IMR-90 (cell line): ENCODE data around the gene NEK11. TPM values are rescaled to one million over a fixed set of nuclear protein-coding genes. Genes with fewer than 3 reads are reported as not detected.

Experiments used
- ATAC-seq: fragments of 200-7000 bp; cut with Tn5 transposase; 2 replicates; pipeline ENCODE4 v1.9.1; 2020; ENCODE audit warnings: low read depth, mild to moderate bottlenecking, moderate library complexity
- BruUV-seq: library from RNA; stranded (reverse); fragments of 400-500 nt; replicated peaks from 2 replicates; lab custom pipeline; 2021; lab: Mats Ljungman, UMichigan
- CTCF ChIA-PET: fragments of 300-600 bp; formaldehyde crosslinking; extraction: SDS; loops from one replicate; lab custom pipeline; 2021; ENCODE audit warnings: antibody characterized with exemption; lab: Yijun Ruan, JAX
- POLR2A ChIA-PET: fragments of 300-600 bp; sonication (Branson Sonifier 250); formaldehyde crosslinking; loops from one replicate; lab custom pipeline; 2022; ENCODE audit warnings: antibody characterized with exemption; ENCODE audit not compliant: unreplicated experiment; lab: Charles Lee
- DNase-seq: peaks from one replicate; pipeline ENCODE4 v3.0.0; 2013
- H2AFZ ChIP-seq: replicated peaks from 2 replicates; pipeline ENCODE3; 2013; ENCODE audit warnings: low read length, mild to moderate bottlenecking; ENCODE audit not compliant: poor library complexity
- H2AK5ac ChIP-seq: 2 replicates; pipeline ENCODE4 v1.6.1; 2013; ENCODE audit warnings: low read depth, low read length, inconsistent platforms
- H2AK9ac ChIP-seq: replicated peaks from 2 replicates; pipeline ENCODE3; 2013; ENCODE audit warnings: mild to moderate bottlenecking, low read depth, low read length, moderate library complexity; ENCODE audit not compliant: poor library complexity
- H2BK120ac ChIP-seq: 2 replicates; pipeline ENCODE4 v1.6.1; 2013; ENCODE audit warnings: low read depth, low read length, inconsistent platforms
- H2BK15ac ChIP-seq: 3 replicates; pipeline ENCODE4 v1.6.1; 2013; ENCODE audit warnings: low read depth, low read length, inconsistent platforms
- H2BK20ac ChIP-seq: 2 replicates; pipeline ENCODE4 v1.6.1; 2013; ENCODE audit warnings: low read depth, mild to moderate bottlenecking, inconsistent platforms, low read length, moderate library complexity
- H2BK5ac ChIP-seq: 2 replicates; pipeline ENCODE4 v1.6.1; 2013; ENCODE audit warnings: mild to moderate bottlenecking, low read depth, low read length, inconsistent platforms; ENCODE audit not compliant: poor library complexity, severe bottlenecking
- H3K14ac ChIP-seq: replicated peaks from 2 replicates; pipeline ENCODE4 v1.6.1; 2013; ENCODE audit warnings: low read depth, low read length, inconsistent platforms
- H3K18ac ChIP-seq: 2 replicates; pipeline ENCODE4 v1.6.1; 2013; ENCODE audit warnings: low read depth, low read length, control low read depth
- H3K23ac ChIP-seq: 2 replicates; pipeline ENCODE4 v1.6.1; 2013; ENCODE audit warnings: low read depth, low read length, inconsistent platforms
- H3K27ac ChIP-seq: 2 replicates; pipeline ENCODE4 v1.5.1; 2013; ENCODE audit warnings: mild to moderate bottlenecking, control low read depth, low read length; ENCODE audit not compliant: insufficient read depth
- H3K27me3 ChIP-seq: 2 replicates; pipeline ENCODE4 v1.6.1; 2013; ENCODE audit warnings: low read length; ENCODE audit not compliant: control insufficient read depth, insufficient read depth
- H3K36me3 ChIP-seq: 2 replicates; pipeline ENCODE4 v1.6.1; 2013; ENCODE audit warnings: low read length, mixed read lengths; ENCODE audit not compliant: control insufficient read depth, insufficient read depth
- H3K4ac ChIP-seq: 2 replicates; pipeline ENCODE4 v1.6.1; 2013; ENCODE audit warnings: low read depth, low read length, inconsistent platforms
- H3K4me1 ChIP-seq: 2 replicates; pipeline ENCODE4 v1.6.1; 2013; ENCODE audit warnings: low read length, mixed read lengths; ENCODE audit not compliant: control insufficient read depth, insufficient read depth
- H3K4me2 ChIP-seq: 2 replicates; pipeline ENCODE4 v1.6.1; 2013; ENCODE audit warnings: low read depth, mild to moderate bottlenecking, control low read depth, low read length, moderate library complexity
- H3K4me3 ChIP-seq: 2 replicates; pipeline ENCODE4 v1.5.1; 2013; ENCODE audit warnings: low read depth, mild to moderate bottlenecking, control low read depth, low read length, moderate library complexity; ENCODE audit not compliant: insufficient read depth
- H3K56ac ChIP-seq: 2 replicates; pipeline ENCODE4 v1.6.1; 2013; ENCODE audit warnings: low read length, inconsistent platforms; ENCODE audit not compliant: insufficient read depth; ENCODE audit errors: extremely low read depth
- H3K79me1 ChIP-seq, 2 experiments: 2 replicates each; pipeline ENCODE4 v1.6.1; 2013; ENCODE audit warnings: low read length in 2 of 2, inconsistent platforms in 1 of 2, low read depth in 1 of 2
- H3K9ac ChIP-seq: 2 replicates; pipeline ENCODE4 v1.6.1; 2013; ENCODE audit warnings: low read depth, low read length, control low read depth
- H3K9me1 ChIP-seq: 2 replicates; pipeline ENCODE4 v1.6.1; 2013; ENCODE audit warnings: low read length, inconsistent platforms; ENCODE audit not compliant: insufficient read depth
- H3K9me3 ChIP-seq: 2 replicates; pipeline ENCODE4 v1.6.1; 2013; ENCODE audit warnings: low read length; ENCODE audit not compliant: control insufficient read depth, insufficient read depth
- H4K20me1 ChIP-seq: 2 replicates; pipeline ENCODE4 v1.6.1; 2013; ENCODE audit warnings: low read length, inconsistent platforms; ENCODE audit not compliant: insufficient read depth
- H4K5ac ChIP-seq: 2 replicates; pipeline ENCODE4 v1.6.1; 2013; ENCODE audit warnings: mild to moderate bottlenecking, low read depth, low read length, control low read depth
- H4K8ac ChIP-seq, 2 experiments: 2 replicates each; pipeline ENCODE4 v1.6.1; 2013; ENCODE audit warnings: low read depth in 2 of 2, low read length in 2 of 2, control low read depth in 1 of 2, inconsistent platforms in 1 of 2
- H4K91ac ChIP-seq: 2 replicates; pipeline ENCODE4 v1.6.1; 2013; ENCODE audit warnings: low read depth, low read length, inconsistent platforms; ENCODE audit not compliant: insufficient read depth
- BHLHE40 ChIP-seq: fragments of 150-350 bp; IDR thresholded peaks from 2 replicates; pipeline ENCODE4 v1.6.1; 2016; ENCODE audit warnings: mild to moderate bottlenecking, low read depth, low read length
- CEBPB ChIP-seq: IDR thresholded peaks from 2 replicates; pipeline ENCODE4 v1.6.1; 2012; ENCODE audit warnings: low read depth, low read length, improper control_type of control experiment
- CHD1 ChIP-seq: IDR thresholded peaks from 2 replicates; pipeline ENCODE4 v1.6.1; 2012; ENCODE audit warnings: low read depth, low read length, improper control_type of control experiment
- ELK1 ChIP-seq: fragments of 150-350 bp; IDR thresholded peaks from 2 replicates; pipeline ENCODE4 v1.6.1; 2016; ENCODE audit warnings: low read depth, mild to moderate bottlenecking, low read length, moderate library complexity, borderline replicate concordance
- FOS ChIP-seq: fragments of 150-350 bp; IDR thresholded peaks from 2 replicates; pipeline ENCODE4 v1.6.1; 2016; ENCODE audit warnings: low read depth, low read length
- MAFK ChIP-seq: IDR thresholded peaks from 2 replicates; pipeline ENCODE4 v1.6.1; 2012; ENCODE audit warnings: low read depth, low read length, improper control_type of control experiment
- MAZ ChIP-seq: IDR thresholded peaks from 2 replicates; pipeline ENCODE4 v1.6.1; 2012; ENCODE audit warnings: low read depth, mild to moderate bottlenecking, low read length, improper control_type of control experiment, moderate library complexity, borderline replicate concordance
- MXI1 ChIP-seq: IDR thresholded peaks from 2 replicates; pipeline ENCODE4 v1.6.1; 2012; ENCODE audit warnings: low read depth, mild to moderate bottlenecking, low read length, moderate library complexity, borderline replicate concordance
- NFE2L2 ChIP-seq: fragments of 150-350 bp; IDR thresholded peaks from 2 replicates; pipeline ENCODE4 v1.6.1; 2016; ENCODE audit warnings: low read depth, mild to moderate bottlenecking, low read length
- POLR2A ChIP-seq: IDR thresholded peaks from 2 replicates; pipeline ENCODE4 v1.6.1; 2012; ENCODE audit warnings: mild to moderate bottlenecking, low read depth, low read length
- RAD21 ChIP-seq: IDR thresholded peaks from 2 replicates; pipeline ENCODE4 v1.6.1; 2012; ENCODE audit warnings: low read length, improper control_type of control experiment
- RCOR1 ChIP-seq: IDR thresholded peaks from 2 replicates; pipeline ENCODE4 v1.6.1; 2012; ENCODE audit warnings: mild to moderate bottlenecking, low read length, improper control_type of control experiment; ENCODE audit not compliant: insufficient replicate concordance
- RFX5 ChIP-seq: IDR thresholded peaks from 2 replicates; pipeline ENCODE4 v1.8.0; 2012; ENCODE audit warnings: low read depth, mild to moderate bottlenecking, low read length, moderate library complexity
- SMC3 ChIP-seq: fragments of 150-350 bp; IDR thresholded peaks from 2 replicates; pipeline ENCODE4 v1.6.1; 2016; ENCODE audit warnings: low read depth, mild to moderate bottlenecking, antibody characterized with exemption, low read length, moderate library complexity
- WGBS, 2 experiments: methylation state at CpG; one replicate each; pipeline versions ENCODE4 v1.1.5 to v1.1.7; 2013; ENCODE audit warnings: missing lambda C conversion rate in 2 of 2; ENCODE audit not compliant: insufficient read length in 1 of 2; ENCODE audit errors: extremely low coverage in 2 of 2; 5-methylcytosine and 5-hydroxymethylcytosine counted together
- dilution Hi-C: fragments of 300-500 bp; cut with HindIII; formaldehyde crosslinking; loops from one replicate; pipeline ENCODE4 v1.14.3; 2018; ENCODE audit warnings: low sequenced_read_pairs; ENCODE audit not compliant: unreplicated experiment
- in situ Hi-C: fragments of 300-500 bp; cut with MboI; formaldehyde crosslinking; loops from 3 replicates; pipeline ENCODE4 v1.14.3; 2019; ENCODE audit warnings: low sequenced_read_pairs, inconsistent platforms, mixed read lengths
- intact Hi-C: fragments of 100-400 bp; cut with micrococcal nuclease; formaldehyde crosslinking; loops from 2 replicates; pipeline ENCODE4 v1.10.0; 2022
- polyA plus RNA-seq, 3 experiments: library from polyadenylated mRNA; depleted of rRNA; stranded (reverse); fragments of >200 nt; gene quantifications; 2 replicates each; pipeline ENCODE4 v1.2.3, GENCODE V29; 2012; ENCODE audit warnings: low replicate concordance in 1 of 3
- total RNA-seq: library from RNA; depleted of rRNA; stranded (reverse); fragments of >200 nt; gene quantifications from 2 replicates; pipeline ENCODE4 v1.2.3, GENCODE V29; 2012
- TF ChIP-seq, protein P1 (sequence below): conservative IDR thresholded peaks from 2 replicates; pipeline ENCODE4 v1.5.1; 2012; ENCODE audit warnings: mild to moderate bottlenecking, low read depth, low read length, improper control_type of control experiment
- TF ChIP-seq, protein P2 (sequence below): fragments of 150-350 bp; IDR thresholded peaks from 2 replicates; pipeline ENCODE4 v1.6.1; 2017; ENCODE audit warnings: mild to moderate bottlenecking, antibody characterized with exemption, low read length, low read depth

Gene NEK11
- total and polyA plus RNA-seq, 2 of the 4 experiments (the other 2 are of a cell fraction), result 1.1 to 1.6 TPM

- Histone ChIP-seq H2BK15ac (no peak overlapping the region), H2AFZ (no peak overlapping the region), H3K4me1 (no peaks in the 10 kb centered on the region), H4K8ac (no peak overlapping the region), H4K5ac (no peak overlapping the region), H3K14ac (no peak overlapping the region), H3K23ac (no peak overlapping the region), H3K56ac (no peak overlapping the region), H3K18ac (no peak overlapping the region), H2BK5ac (no peak overlapping the region), H3K9ac (no peak overlapping the region), H3K4me2 (no peak overlapping the region), H3K36me3 (no peaks in the 10 kb centered on the region), H4K20me1 (no peaks in the 10 kb centered on the region), H3K4me3 (no peak overlapping the region), H2AK9ac (no peak overlapping the region), H2BK20ac (no peak overlapping the region), H3K79me1 (no peaks in the 10 kb centered on the region), H2BK120ac (no peak overlapping the region), H4K91ac (no peak overlapping the region), H2AK5ac (no peak overlapping the region), H3K27ac (no peak overlapping the region), H3K27me3 (no peaks in the 10 kb centered on the region), H3K9me3 (no peaks in the 10 kb centered on the region), H3K4ac (no peak overlapping the region), H3K9me1 (no peaks in the 10 kb centered on the region)
- ChIA-PET POLR2A (no interaction called here), CTCF (no interaction called here)
- no peak for ATAC-seq
- dilution Hi-C loops, result no loop called here
- TF ChIP-seq MAZ (no peak), CHD1 (no peak), CEBPB (no peak), ELK1 (no peak), NFE2L2 (no peak), RFX5 (no peak), RAD21 (no peak), POLR2A (no peak), SMC3 (no peak), FOS (no peak), BHLHE40 (no peak), MXI1 (no peak), MAFK (no peak), RCOR1 (no peak)
- TF ChIP-seq, protein P1, sequence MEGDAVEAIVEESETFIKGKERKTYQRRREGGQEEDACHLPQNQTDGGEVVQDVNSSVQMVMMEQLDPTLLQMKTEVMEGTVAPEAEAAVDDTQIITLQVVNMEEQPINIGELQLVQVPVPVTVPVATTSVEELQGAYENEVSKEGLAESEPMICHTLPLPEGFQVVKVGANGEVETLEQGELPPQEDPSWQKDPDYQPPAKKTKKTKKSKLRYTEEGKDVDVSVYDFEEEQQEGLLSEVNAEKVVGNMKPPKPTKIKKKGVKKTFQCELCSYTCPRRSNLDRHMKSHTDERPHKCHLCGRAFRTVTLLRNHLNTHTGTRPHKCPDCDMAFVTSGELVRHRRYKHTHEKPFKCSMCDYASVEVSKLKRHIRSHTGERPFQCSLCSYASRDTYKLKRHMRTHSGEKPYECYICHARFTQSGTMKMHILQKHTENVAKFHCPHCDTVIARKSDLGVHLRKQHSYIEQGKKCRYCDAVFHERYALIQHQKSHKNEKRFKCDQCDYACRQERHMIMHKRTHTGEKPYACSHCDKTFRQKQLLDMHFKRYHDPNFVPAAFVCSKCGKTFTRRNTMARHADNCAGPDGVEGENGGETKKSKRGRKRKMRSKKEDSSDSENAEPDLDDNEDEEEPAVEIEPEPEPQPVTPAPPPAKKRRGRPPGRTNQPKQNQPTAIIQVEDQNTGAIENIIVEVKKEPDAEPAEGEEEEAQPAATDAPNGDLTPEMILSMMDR, result no peak
- TF ChIP-seq, protein P2, sequence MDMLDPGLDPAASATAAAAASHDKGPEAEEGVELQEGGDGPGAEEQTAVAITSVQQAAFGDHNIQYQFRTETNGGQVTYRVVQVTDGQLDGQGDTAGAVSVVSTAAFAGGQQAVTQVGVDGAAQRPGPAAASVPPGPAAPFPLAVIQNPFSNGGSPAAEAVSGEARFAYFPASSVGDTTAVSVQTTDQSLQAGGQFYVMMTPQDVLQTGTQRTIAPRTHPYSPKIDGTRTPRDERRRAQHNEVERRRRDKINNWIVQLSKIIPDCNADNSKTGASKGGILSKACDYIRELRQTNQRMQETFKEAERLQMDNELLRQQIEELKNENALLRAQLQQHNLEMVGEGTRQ, result no peak
- intact Hi-C loops, result no loop called here
- WGBS, 2 experiments, result no CpG with 5 or more reads among the region's 2 CpGs
- BruUV-seq, result no TSS peak
- in situ Hi-C loops, result no loop called here
- DNase-seq, result no peak
Observed at GRCh38 chr3:131353986-131354385, 327.3 kb downstream of the NEK11 start.
